Measurements from ENCODE around the gene ADAMTS4.

ADAMTS4 gene

GRCh38 chr1:161241682-161242081, 42.8 kb upstream of the ADAMTS4 start:
- no peak overlapping the region for H3K27ac ChIP-seq (ENCODE audit: low read length)
- H3K27me3 ChIP-seq (ENCODE audit: insufficient read depth, low read length, poor library complexity) = no peaks in the 10 kb centered on the region
- no peak for DNase-seq
- H3K79me2 ChIP-seq (ENCODE audit: insufficient read depth, low read length) = no peaks in the 10 kb centered on the region
- H3K4me2 ChIP-seq (ENCODE audit: insufficient read depth, low read length) = no peak overlapping the region
- H3K4me3 ChIP-seq (ENCODE audit: low read depth in 1 of 2, low read length in 2 of 2) = no peak overlapping the region
- TF ChIP-seq CTCF (IDR thresholded peaks at IDR 0.05; ENCODE audit: borderline replicate concordance, extremely low read depth, low read length, poor library complexity, severe bottlenecking) (no peak), EZH2 (IDR thresholded peaks at IDR 0.05; ENCODE audit: borderline replicate concordance, low read depth, low read length, severe bottlenecking) (no peak)
- H3K36me3 ChIP-seq (ENCODE audit: insufficient read depth, low read length) = no peaks in the 10 kb centered on the region
- ATAC-seq (ENCODE audit: insufficient read depth, low read depth) = no peak
- H2AFZ ChIP-seq (ENCODE audit: low read depth, low read length) = no peak overlapping the region
- H3K9ac ChIP-seq (ENCODE audit: low read depth, low read length) = no peak overlapping the region
- H4K20me1 ChIP-seq (ENCODE audit: insufficient read depth, low read length) = no peaks in the 10 kb centered on the region
- H3K9me3 ChIP-seq (ENCODE audit: insufficient read depth, low read length, severe bottlenecking) = no peaks in the 10 kb centered on the region
- no peaks in the 10 kb centered on the region for H3K4me1 ChIP-seq (ENCODE audit: insufficient read depth, low read length)

- no peak for DNase-seq
- no peak within 1 kb of the TSS for H2AFZ ChIP-seq (ENCODE audit: low read depth, low read length)
- no peak within 1 kb of the TSS for H3K9ac ChIP-seq (ENCODE audit: low read depth, low read length)
- H3K79me2 ChIP-seq (ENCODE audit: insufficient read depth, low read length) = no peaks in the 10 kb centered on the region
- H3K9me3 ChIP-seq (ENCODE audit: insufficient read depth, low read length, severe bottlenecking) = no peaks in the 10 kb centered on the region
- no peak for ATAC-seq (ENCODE audit: insufficient read depth, low read depth)
- H3K4me3 ChIP-seq (ENCODE audit: low read depth in 1 of 2, low read length in 2 of 2) = no peak within 1 kb of the TSS
- no peak within 1 kb of the TSS for H3K27ac ChIP-seq (ENCODE audit: low read length)
- no peaks in the 10 kb centered on the region for H3K36me3 ChIP-seq (ENCODE audit: insufficient read depth, low read length)
- H3K4me1 ChIP-seq (ENCODE audit: insufficient read depth, low read length) = no peaks in the 10 kb centered on the region
- H3K4me2 ChIP-seq (ENCODE audit: insufficient read depth, low read length) = no peak within 1 kb of the TSS
- no peaks in the 10 kb centered on the region for H4K20me1 ChIP-seq (ENCODE audit: insufficient read depth, low read length)
- H3K27me3 ChIP-seq (ENCODE audit: insufficient read depth, low read length, poor library complexity) = no peaks in the 10 kb centered on the region
- no peak for TF ChIP-seq CTCF (IDR thresholded peaks at IDR 0.05; ENCODE audit: borderline replicate concordance, extremely low read depth, low read length, poor library complexity, severe bottlenecking)
- no peak for TF ChIP-seq EZH2 (IDR thresholded peaks at IDR 0.05; ENCODE audit: borderline replicate concordance, low read depth, low read length, severe bottlenecking)
Observed at GRCh38 chr1:161238039-161238473, 39.2 kb upstream of the ADAMTS4 start, which contains the start of gene NR1I3. Gene NR1I3 (minus strand): TSS chr1:161238203. CDS start chr1:161236565, 1,638 bp downstream.

- H3K27ac ChIP-seq (ENCODE audit: low read length) = no peak overlapping the region
- no peaks in the 10 kb centered on the region for H3K27me3 ChIP-seq (ENCODE audit: insufficient read depth, low read length, poor library complexity)
- H3K4me1 ChIP-seq (ENCODE audit: insufficient read depth, low read length) = no peaks in the 10 kb centered on the region
- no peak for TF ChIP-seq CTCF (IDR thresholded peaks at IDR 0.05; ENCODE audit: borderline replicate concordance, extremely low read depth, low read length, poor library complexity, severe bottlenecking)
- TF ChIP-seq EZH2 (IDR thresholded peaks at IDR 0.05; ENCODE audit: borderline replicate concordance, low read depth, low read length, severe bottlenecking) = no peak
- no peak overlapping the region for H2AFZ ChIP-seq (ENCODE audit: low read depth, low read length)
- no peaks in the 10 kb centered on the region for H4K20me1 ChIP-seq (ENCODE audit: insufficient read depth, low read length)
- no peaks in the 10 kb centered on the region for H3K9me3 ChIP-seq (ENCODE audit: insufficient read depth, low read length, severe bottlenecking)
- no peaks in the 10 kb centered on the region for H3K79me2 ChIP-seq (ENCODE audit: insufficient read depth, low read length)
- no peak overlapping the region for H3K4me2 ChIP-seq (ENCODE audit: insufficient read depth, low read length)
- DNase-seq (no peak), ATAC-seq (ENCODE audit: insufficient read depth, low read depth) (no peak)
- no peak overlapping the region for H3K9ac ChIP-seq (ENCODE audit: low read depth, low read length)
- no peaks in the 10 kb centered on the region for H3K36me3 ChIP-seq (ENCODE audit: insufficient read depth, low read length)
- H3K4me3 ChIP-seq (ENCODE audit: low read depth in 1 of 2, low read length in 2 of 2) = no peak overlapping the region
Observed at GRCh38 chr1:161235957-161236775, 37.3 kb upstream of the ADAMTS4 start.
